GM18867 (cell line): Measurements from ENCODE around the gene PKD1.
"Not testable (repeated sequence)": the region's sequence is repeated elsewhere in the genome, so short reads cannot be mapped to it uniquely, and the experiment has no call there.

Source experiments
- ATAC-seq: cut with Tn5 transposase; IDR thresholded peaks from one replicate; pipeline ENCODE4 v1.9.1; 2021; ENCODE audit warnings: mild to moderate bottlenecking, moderate library complexity; ENCODE audit not compliant: unreplicated experiment

The PKD1 gene

GRCh38 chr16:2126161-2126743 is 9.4 kb downstream of the PKD1 start:
- not testable (repeated sequence) for ATAC-seq

- not testable (repeated sequence) for ATAC-seq
Measured at GRCh38 chr16:2125609-2126008, 10.1 kb downstream of the PKD1 start.

- not testable (repeated sequence) for ATAC-seq
Measured at GRCh38 chr16:2124694-2125444, 10.8 kb downstream of the PKD1 start.

GRCh38 chr16:2124377-2124693 is 11.4 kb downstream of the PKD1 start:
- ATAC-seq = not testable (repeated sequence)

- ATAC-seq = not testable (repeated sequence)
Measured at GRCh38 chr16:2123706-2124376, 11.9 kb downstream of the PKD1 start.

DNA sequence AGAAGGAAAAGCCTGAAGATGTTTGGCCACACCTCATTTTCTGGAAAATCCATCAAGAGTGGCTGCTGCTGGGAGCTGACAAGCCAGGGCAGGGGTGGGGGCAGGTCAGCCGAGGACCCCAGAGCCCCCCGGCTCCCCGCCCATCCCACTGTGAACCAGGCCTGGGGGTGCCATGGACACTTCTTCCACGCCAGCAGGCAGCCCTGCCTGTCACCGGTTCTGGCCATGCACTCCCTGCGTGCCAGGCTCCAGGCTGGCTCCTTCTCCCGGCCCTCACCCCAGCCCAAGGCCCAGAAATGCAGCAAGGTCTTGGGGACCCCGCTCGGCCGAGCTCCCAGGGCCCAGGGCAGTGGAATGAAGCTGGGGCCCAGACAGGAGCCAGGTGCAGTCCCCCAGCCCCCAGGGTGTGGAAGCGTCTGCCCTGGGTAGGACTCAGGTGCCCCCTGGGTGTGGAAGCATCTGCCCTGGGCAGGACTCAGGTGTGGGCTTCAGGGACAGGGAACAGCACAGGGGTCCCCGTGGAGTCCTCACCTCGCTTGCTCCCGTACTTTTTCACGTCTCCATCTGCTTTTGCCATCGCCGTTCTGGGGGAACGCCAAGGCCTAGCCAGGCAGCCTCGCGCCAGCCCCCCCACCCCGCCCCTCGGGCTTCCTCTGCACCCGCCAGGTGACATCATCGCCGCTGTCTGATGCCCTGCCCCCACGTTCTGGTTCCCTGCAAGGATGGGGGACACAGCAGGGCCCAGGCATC is 12.6 kb downstream of the PKD1 start:
- not testable (repeated sequence) for ATAC-seq

DNA sequence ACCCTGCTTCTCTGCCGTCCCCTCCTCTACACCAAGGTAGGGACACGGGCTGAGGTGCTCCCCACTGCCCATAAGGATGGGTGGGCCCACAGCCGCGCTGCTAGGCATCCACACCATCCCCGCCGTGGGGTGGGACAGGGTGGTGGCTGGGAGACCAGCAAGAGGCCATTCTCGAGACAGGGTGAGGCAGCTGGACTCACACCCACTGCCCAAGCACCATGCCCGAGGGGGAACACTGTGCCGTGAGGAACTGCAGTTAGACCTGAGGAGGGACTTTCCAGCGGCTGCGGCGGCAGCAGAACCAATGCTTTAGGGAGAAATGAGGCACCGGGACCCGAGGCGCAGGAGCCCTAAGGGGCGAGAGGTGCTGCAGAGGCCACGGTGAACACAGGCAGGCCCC is 13.3 kb downstream of the PKD1 start:
- no peak for ATAC-seq

- no peak for ATAC-seq
Measured at GRCh38 chr16:2121853-2122252, 13.8 kb downstream of the PKD1 start.

DNA sequence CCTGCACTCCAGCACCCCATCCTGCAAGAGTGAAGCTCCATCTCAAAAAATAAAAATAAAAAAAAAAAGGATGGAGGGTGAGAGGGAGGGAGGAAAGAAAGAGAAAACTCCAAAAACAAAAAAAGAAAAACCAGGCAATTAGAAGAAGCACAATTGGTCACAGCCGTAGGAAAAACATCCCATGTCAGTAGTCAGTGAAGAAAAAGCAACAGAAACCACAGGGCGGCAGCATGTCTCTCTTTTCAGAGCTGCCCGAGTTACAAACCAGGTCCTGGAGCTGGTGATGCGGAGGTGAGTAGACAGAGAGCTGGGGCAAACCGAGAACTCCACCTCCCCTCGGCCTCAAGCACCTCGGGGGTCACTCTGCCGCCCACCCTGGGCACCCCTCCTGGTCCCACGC is 14.4 kb downstream of the PKD1 start:
- ATAC-seq = not testable (repeated sequence)

DNA sequence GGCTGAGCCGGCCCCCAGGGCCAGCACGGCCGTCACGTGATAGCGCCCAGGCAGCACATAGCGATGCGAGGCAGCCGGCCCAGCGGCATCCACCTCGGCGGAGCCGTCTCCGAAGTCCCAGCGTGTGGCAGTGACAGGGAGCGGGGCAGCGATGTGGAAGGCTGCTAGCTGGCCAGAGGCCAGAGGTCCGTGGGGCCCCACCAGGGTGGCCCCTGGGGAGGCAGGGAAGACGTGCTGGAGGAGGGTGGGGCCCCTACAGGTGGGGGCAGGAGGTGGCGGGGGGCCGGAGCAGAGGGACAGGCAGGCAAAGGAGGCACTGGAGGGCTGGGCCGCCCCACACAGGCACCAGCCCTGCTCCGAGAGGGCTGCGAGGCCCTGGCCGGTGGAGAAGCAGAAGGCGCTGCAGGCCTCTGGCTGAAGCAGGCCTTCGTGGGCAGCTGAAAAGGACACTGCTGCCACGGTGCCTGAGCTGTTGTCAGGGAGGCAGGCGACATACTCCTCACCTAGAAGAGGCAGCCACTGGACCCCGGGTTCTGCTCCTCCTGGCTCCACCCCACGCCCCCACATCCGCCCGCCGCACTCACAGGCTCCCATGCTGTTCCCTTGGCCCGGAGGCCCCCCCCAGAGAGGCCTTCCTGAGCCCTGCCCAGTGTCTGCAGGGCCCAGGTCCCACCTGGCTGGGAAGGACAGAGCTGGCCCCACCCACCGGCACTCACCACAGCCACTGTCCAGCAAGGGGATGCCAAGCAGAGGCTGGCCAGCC is 17.6 kb downstream of the PKD1 start:
- ATAC-seq = not testable (repeated sequence)

DNA sequence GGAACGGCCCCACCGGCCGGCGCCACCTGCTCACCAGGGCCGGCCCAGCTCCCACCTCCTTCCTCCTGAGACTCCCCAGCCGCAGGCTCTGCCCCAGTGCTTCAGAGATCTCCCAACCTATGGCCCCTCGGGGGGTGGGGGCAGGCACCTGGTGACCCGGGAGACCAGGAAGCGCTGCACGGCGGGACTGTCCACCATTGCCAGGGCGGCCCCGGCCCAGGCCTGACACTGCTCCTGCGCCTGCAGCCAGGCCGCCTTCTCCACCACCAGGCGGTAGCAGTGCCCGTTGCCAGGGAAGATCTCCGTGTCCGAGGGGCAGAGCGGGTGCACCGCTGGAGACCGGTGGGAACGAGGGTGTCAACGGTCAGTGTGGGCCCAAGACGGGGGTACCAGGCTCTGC is 18.4 kb downstream of the PKD1 start:
- ATAC-seq = not testable (repeated sequence)

GRCh38 chr16:2116428-2116827 is 19.3 kb downstream of the PKD1 start:
- ATAC-seq = not testable (repeated sequence)

DNA sequence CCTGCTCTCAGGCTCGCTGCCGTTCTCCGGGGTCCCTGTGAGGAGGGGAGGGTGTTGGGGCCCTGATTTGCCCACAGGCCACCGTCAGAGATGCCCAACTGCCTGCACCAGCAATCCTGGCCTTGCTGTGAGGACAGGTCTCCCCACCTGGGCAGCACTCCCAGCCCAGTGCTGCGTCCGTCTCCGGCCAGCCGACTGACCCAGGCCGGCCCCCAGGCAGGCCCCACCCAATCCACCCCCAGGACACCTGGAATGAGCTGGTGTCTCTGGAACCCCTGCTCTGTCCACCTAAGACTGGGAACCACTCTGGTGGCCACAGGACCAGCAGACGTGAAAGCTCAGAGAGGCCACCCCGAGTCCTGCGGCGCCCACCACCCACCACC is 20.1 kb downstream of the PKD1 start:
- ATAC-seq = no peak

GRCh38 chr16:2114885-2115590 is 20.7 kb downstream of the PKD1 start:
- ATAC-seq = not testable (repeated sequence)

DNA sequence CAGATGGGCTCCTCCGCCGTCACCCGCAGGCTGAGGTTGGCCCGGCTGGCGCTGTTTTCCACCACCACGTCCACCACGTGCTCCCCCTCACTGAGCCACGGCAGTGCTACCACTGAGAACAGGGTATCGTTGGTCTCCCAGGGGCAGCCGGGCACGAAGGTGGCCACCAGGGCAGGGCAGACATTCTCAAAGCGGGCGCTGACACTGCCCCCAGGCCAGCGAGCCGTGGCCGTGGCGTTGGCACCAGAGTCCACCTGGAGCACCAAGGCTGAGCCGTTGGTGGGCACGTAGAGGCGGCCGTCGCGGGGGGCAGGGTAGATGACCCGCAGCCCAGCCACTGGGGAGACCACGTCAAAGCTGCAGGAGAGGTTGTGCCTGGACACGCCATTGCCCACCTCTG is 21.5 kb downstream of the PKD1 start:
- ATAC-seq = not testable (repeated sequence)

GRCh38 chr16:2112539-2113106 is 23.1 kb downstream of the PKD1 start:
- ATAC-seq = not testable (repeated sequence)

- not testable (repeated sequence) for ATAC-seq
Measured at GRCh38 chr16:2111412-2112335, 24.0 kb downstream of the PKD1 start.

GRCh38 chr16:2111009-2111353 is 24.7 kb downstream of the PKD1 start:
- not testable (repeated sequence) for ATAC-seq
